Head of caudate nucleus (tissue), 42 donors: ENCODE results near the gene ANKRD6.

ENCODE experiments used
- DNase-seq, 42 donors: peaks; one replicate each; pipeline versions ENCODE4 v3.0.0 to v3.0.0-alpha.2; 2020 to 2021; ENCODE audit warnings: mixed read lengths in 7 of 42
- intact Hi-C: fragments of 100-400 bp; cut with DNase I; formaldehyde crosslinking; loops from one replicate; pipeline ENCODE4 v1.15.0; 2022

The ANKRD6 gene

GRCh38 chr6:89530982-89531381 is 98.0 kb downstream of the ANKRD6 start:
- intact Hi-C loops = no loop called here
- no peak for DNase-seq

GRCh38 chr6:89536231-89536630 is 103.3 kb downstream of the ANKRD6 start:
- no peak for DNase-seq
- intact Hi-C loops = no loop called here

- intact Hi-C loops = no loop called here
- no peak for DNase-seq
These were observed 106.8 kb downstream of the ANKRD6 start for GRCh38 chr6:89539779-89540178.

- no peak for DNase-seq
- intact Hi-C loops = no loop called here
These were observed 109.3 kb downstream of the ANKRD6 start for GRCh38 chr6:89542081-89542857.

GRCh38 chr6:89542866-89543265 is 109.9 kb downstream of the ANKRD6 start:
- intact Hi-C loops = no loop called here
- no peak for DNase-seq

GRCh38 chr6:89547281-89547680 is 114.3 kb downstream of the ANKRD6 start:
- intact Hi-C loops = no loop called here
- DNase-seq = no peak

GRCh38 chr6:89553431-89553830 is 120.5 kb downstream of the ANKRD6 start:
- DNase-seq = no peak
- intact Hi-C loops = no loop called here

GRCh38 chr6:89554106-89554505 is 121.2 kb downstream of the ANKRD6 start:
- no peak for DNase-seq
- intact Hi-C loops = no loop called here

GRCh38 chr6:89555031-89555430 is 122.1 kb downstream of the ANKRD6 start:
- DNase-seq = no peak
- intact Hi-C loops = no loop called here

GRCh38 chr6:89555806-89556205 is 122.9 kb downstream of the ANKRD6 start:
- DNase-seq = no peak
- intact Hi-C loops = no loop called here

GRCh38 chr6:89559487-89559886 is 126.5 kb downstream of the ANKRD6 start:
- intact Hi-C loops = no loop called here
- DNase-seq = no peak

- intact Hi-C loops = no loop called here
- peak in 41 of 42 donors; percentile 15 to 75 (median 46) for DNase-seq
These were observed 129.4 kb downstream of the ANKRD6 start for GRCh38 chr6:89562093-89562973.

GRCh38 chr6:89563866-89564265 is 130.9 kb downstream of the ANKRD6 start:
- intact Hi-C loops = no loop called here

GRCh38 chr6:89564752-89565427 is 131.9 kb downstream of the ANKRD6 start:
- DNase-seq = peak in 1 of 42 donors; percentile 44
- intact Hi-C loops = no loop called here

More at GRCh38 chr6:89563866-89564265, 130.9 kb downstream of the ANKRD6 start:
- DNase-seq = no peak

- peak in 2 of 42 donors; percentile 10 to 19 for DNase-seq
- intact Hi-C loops = no loop called here
These were observed 133.3 kb downstream of the ANKRD6 start for GRCh38 chr6:89566008-89566800.

- peak in 12 of 42 donors; percentile 7 to 53 (median 22) for DNase-seq
- intact Hi-C loops = no loop called here
These were observed 134.1 kb downstream of the ANKRD6 start for GRCh38 chr6:89566930-89567629.

GRCh38 chr6:89567630-89568390 is 134.9 kb downstream of the ANKRD6 start:
- no peak for DNase-seq
- intact Hi-C loops = no loop called here
